Measurements from ENCODE around the gene UNC5A.

DNA sequence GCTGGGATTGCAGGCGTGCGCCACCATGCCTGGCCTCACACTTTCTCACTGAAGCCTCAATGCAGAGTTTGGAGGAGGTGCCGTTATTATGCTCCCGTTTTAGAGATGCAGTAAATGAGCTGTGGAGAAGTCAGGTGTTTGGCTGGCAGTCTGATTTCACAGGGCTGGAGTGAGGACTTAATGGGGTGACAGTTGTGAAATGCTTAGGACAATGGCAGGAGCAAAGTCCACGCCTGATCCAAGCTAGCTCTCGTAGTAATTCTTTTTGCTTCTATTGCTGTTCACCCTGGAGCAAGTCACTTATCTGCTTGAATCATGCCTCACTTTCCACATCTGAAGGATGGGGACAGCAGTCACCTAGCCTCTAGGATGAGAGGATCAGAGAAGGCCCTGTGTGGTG is 21.8 kb downstream of the UNC5A start:
- TF ChIP-seq GATA3 (IDR thresholded peaks at IDR 0.05; ENCODE audit: low read depth, low read length) (no peak), GATA2 (IDR thresholded peaks at IDR 0.05; ENCODE audit: low read depth, low read length) (no peak)
